Activated T-helper 1 cell treated with anti-CD3 and anti-CD28 coated beads, Interleukin-12 subunit alpha, Interleukin-12 subunit beta, Interleukin-2, Interleukin-4 antibody, amounts not matched to agents 30 ng/mL and 10 ng/mL and 1 ng/mL, durations not matched to agents 14 hours and 24 hours and 36 hours (primary cell): ENCODE measurements around the gene LFNG. TPM values are rescaled to one million over a fixed set of nuclear protein-coding genes. Genes with fewer than 3 reads are reported as not detected.

Experiments
- DNase-seq: peaks from one replicate; pipeline ENCODE4 v3.0.0; 2021; ENCODE audit warnings: low spot score
- H3K27ac Mint-ChIP-seq: one replicate; pipeline ENCODE4 v1.8.0; 2021; ENCODE audit warnings: mild to moderate bottlenecking, mixed read lengths
- H3K27me3 Mint-ChIP-seq: one replicate; pipeline ENCODE4 v1.8.0; 2022; ENCODE audit warnings: mild to moderate bottlenecking, moderate library complexity, mixed read lengths; ENCODE audit not compliant: insufficient read depth
- H3K36me3 Mint-ChIP-seq: one replicate; pipeline ENCODE4 v1.8.0; 2021; ENCODE audit warnings: low read depth, mixed read lengths
- H3K4me1 Mint-ChIP-seq: one replicate; pipeline ENCODE4 v1.8.0; 2021; ENCODE audit warnings: low read depth, mixed read lengths
- H3K4me3 Mint-ChIP-seq: one replicate; pipeline ENCODE4 v1.8.0; 2021; ENCODE audit warnings: mild to moderate bottlenecking, moderate library complexity, mixed read lengths
- H3K9me3 Mint-ChIP-seq: one replicate; pipeline ENCODE4 v1.8.0; 2021; ENCODE audit warnings: mixed read lengths
- intact Hi-C: fragments of 100-400 bp; cut with micrococcal nuclease; formaldehyde crosslinking; loops from one replicate; pipeline ENCODE4 v1.15.1; 2024
- total RNA-seq: library from RNA; stranded (reverse); gene quantifications from 2 replicates; pipeline ENCODE4 v1.2.3, GENCODE V29; 2022

Gene LFNG
- total RNA-seq, 1 donor from 2014 or later: 34.9 TPM

DNA sequence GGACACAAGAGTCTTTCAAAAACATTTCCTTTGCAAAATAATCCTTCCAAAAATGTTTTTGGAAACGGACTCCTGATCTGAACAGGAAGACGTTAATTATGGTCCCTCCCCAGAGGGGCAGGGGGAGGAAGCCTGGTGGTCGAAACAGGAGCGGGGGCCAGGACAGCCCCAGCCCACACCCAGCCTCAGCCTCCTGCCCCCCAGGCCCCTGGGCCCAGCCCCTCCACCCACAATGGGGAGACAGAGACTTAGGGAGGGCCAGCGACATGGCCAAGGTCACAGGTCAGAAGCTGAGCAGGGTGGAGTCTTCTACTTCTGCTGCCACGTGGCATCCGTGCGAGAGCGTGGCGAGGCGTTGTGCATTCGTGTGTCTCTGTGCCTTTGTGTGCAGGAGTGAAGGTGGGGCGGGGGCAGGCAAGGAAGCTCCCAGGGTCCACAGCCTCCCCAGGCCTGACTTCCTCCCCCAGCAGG is 29.4 kb upstream of the LFNG start:
- no peaks in the 10 kb centered on the region for H3K9me3 Mint-ChIP-seq
- intact Hi-C loops: no loop called here

DNA sequence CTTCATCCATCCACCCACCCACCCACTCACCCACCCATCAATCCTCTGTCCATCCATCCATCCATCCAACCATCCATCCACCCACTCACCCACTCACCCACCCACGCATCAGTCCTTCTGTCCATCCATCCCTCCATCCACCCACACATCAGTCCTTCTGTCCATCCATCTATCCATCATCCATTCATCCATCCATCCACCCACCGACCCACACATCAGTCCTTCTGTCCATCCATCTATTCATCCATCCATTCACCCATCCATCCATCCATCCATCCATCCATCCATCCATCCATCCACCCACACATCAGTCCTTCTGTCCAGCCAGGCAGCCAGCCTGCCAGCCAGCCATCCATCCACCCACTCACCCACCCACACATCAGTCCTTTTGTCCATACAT is 27.5 kb upstream of the LFNG start:
- intact Hi-C loops: no loop called here
- H3K4me3 Mint-ChIP-seq: no peak overlapping the region
- H3K36me3 Mint-ChIP-seq: no peaks in the 10 kb centered on the region
- no peaks in the 10 kb centered on the region for H3K9me3 Mint-ChIP-seq
- H3K27ac Mint-ChIP-seq: peak overlapping the region; percentile 31
- no peak for DNase-seq
- peaks cover 12% of the 10 kb centered on the region for H3K27me3 Mint-ChIP-seq
- no peaks in the 10 kb centered on the region for H3K4me1 Mint-ChIP-seq

More for the DNA sequence above, 29.4 kb upstream of the LFNG start:
- no peak for DNase-seq
- Mint-ChIP-seq H3K4me1 (no peaks in the 10 kb centered on the region), H3K27ac (no peak overlapping the region), H3K36me3 (no peaks in the 10 kb centered on the region), H3K4me3 (no peak overlapping the region), H3K27me3 (peaks cover 9% of the 10 kb centered on the region)

DNA sequence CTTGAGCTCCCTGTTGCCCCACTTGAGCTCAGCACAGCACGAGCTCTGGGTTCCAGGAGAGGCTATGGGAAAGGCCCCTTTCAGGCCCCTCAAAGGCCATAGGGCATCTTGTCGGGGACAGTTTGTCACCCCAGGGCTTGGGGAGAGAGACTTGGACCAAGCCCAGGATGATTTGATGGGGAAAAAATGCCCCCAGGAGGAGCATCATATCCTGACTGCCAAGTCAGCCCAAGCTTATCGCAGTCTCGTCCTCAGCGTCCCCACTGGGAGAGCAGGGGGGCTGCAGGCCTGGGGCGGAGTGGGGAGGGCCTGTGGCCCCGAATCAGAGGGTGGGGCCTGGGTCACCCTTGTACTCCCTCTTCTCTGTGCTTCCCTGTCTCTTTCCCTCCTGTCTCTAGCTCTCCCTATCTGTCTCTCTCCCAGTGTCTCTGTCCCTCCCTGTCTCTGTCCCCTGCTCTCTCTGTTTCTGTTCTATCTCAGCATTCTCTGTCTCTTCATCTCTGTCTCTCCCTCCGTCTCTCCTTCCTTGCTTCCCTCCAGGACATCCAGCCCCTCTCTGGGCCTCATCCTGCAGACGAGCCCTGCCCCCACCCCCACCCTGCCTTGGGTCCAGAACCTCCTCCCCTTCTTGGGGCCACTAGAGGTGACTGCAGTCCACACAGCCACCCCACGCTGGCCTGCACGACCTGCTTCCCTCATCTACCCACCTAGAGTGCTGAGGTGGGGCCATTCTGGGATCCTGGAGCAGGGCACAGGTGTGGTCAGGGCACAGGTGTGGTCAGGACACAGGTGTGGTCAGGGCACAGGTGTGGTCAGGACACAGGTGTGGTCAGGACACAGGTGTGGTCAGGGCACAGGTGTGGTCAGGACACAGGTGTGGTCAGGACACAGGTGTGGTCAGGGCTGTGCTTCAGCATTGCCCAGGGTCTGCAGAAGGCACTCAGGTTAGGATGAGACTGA is 26.1 kb upstream of the LFNG start:
- Mint-ChIP-seq H3K36me3 (no peaks in the 10 kb centered on the region), H3K27me3 (peaks cover 14% of the 10 kb centered on the region), H3K4me3 (no peak overlapping the region), H3K4me1 (no peaks in the 10 kb centered on the region), H3K9me3 (no peaks in the 10 kb centered on the region), H3K27ac (no peak overlapping the region)
- DNase-seq: no peak
- intact Hi-C loops: no loop called here

DNA sequence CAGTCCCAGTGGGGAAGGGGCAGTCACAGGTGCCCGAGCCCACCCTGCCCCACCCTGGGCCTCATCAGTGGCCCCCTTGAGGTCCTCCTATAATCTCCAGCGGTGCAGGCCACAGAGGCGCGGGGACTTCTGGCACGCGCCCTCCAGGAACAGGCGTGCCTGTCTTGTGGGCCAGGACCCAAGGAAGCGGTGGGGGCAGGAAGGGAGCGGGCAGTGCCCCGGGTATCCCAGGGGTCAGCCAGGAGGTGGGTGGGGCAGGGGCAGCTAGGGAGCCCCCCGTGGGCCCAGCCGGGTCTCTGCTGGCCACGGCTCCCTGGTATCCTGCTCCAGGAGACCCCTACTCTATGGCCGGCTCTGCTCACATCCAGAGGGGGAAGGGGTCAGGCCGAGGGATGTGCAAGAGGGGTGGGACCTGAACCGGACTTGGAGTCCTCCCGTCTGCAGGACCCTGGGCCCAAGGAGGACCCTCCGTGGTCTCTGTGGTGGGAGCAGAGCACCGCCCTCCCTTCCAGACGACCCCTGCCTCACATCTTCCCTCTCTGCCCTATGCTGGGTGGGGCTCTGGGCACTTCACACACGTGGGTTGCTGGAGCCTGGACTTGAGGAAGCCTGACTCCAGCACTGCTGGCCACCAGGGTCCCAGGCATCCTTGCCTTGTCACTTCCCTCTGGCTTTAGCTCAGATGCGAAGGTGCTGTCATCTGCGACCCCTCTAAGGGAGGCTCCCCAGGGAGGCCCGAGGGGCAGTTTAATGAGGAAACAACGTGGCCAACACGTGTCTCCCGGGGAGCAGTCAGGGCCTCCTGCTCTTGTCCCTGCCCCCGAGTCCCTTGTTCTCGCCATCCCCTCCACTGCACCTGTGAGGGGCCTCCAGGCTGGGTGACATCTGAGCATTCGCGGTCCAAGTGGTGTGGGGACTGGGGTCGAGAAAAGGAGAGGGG is 25.1 kb upstream of the LFNG start:
- no peak for DNase-seq
- no peaks in the 10 kb centered on the region for H3K36me3 Mint-ChIP-seq
- no peak overlapping the region for H3K4me3 Mint-ChIP-seq
- H3K27ac Mint-ChIP-seq: no peak overlapping the region
- H3K4me1 Mint-ChIP-seq: no peaks in the 10 kb centered on the region
- no peaks in the 10 kb centered on the region for H3K9me3 Mint-ChIP-seq
- H3K27me3 Mint-ChIP-seq: peaks cover 7% of the 10 kb centered on the region
- intact Hi-C loops: no loop called here

DNA sequence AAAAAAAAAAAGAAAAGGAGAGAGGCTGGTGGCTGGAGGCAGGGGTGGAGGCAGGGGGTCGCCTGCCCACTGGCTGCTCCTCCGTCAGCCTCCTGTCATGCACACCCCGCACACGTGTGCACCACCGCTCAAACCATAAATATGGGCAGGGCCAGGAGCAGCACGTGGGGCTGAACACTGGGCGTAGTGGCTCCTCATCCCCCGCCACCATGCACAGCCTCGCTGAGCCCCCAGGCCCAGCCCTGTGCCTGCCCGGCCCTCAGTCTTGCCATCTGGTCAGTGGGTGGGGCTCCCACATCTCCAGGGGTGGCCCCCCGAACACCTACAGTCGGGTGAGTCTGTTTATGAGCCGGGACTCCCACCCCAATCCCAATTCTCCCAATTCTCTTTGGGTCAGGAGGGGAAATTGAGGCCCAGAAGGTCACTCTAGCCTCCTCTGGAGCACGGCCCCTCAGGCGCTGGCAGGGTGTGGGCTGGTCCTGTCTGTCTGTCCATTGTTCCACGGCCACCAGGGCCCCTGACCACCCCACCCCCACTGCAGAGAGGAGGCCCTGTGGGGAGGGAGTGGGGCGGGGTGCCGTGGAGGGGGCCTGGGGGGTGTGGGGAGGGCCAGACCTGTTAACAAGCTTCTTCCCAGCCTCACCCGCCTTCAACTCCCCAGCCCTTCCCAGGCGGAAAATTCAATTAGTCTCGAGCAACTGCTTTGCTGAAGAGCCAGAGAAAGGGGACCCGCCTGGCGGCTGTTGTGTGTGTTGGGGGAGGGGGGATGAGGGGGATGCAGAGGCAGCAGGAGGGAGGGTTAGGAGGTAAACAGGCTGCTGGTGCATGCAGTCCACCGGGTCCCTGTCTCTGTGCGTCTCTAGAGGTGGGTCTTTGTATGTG is 23.9 kb upstream of the LFNG start:
- intact Hi-C loops: no loop called here

DNA sequence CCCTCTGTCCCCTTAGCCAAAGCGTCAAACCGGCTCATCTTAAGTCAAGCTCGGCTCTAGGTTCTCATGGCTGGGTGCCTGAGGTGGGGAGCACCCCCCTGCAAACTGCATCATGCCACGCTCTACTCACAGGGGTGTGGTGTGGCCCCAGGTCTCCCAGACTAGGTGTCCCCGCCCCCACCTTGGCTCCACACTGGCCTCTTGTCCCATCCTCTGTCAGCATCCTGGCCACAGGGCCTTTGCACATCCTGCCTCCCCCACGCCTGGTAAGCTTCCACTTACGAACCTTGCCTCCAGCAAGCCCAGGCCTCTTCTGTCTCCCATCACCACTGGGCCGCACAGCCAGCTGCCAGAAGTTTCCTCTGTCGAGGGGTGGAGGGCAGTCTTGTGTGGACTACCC is 23.2 kb upstream of the LFNG start:
- Mint-ChIP-seq H3K4me1 (no peaks in the 10 kb centered on the region), H3K9me3 (no peaks in the 10 kb centered on the region), H3K27ac (no peak overlapping the region), H3K4me3 (no peak overlapping the region), H3K36me3 (no peaks in the 10 kb centered on the region), H3K27me3 (peaks cover 5% of the 10 kb centered on the region)
- intact Hi-C loops: no loop called here
- DNase-seq: no peak

More for the DNA sequence above, 23.9 kb upstream of the LFNG start:
- Mint-ChIP-seq H3K27ac (no peak overlapping the region), H3K36me3 (no peaks in the 10 kb centered on the region), H3K9me3 (no peaks in the 10 kb centered on the region), H3K4me1 (no peaks in the 10 kb centered on the region), H3K4me3 (no peak overlapping the region), H3K27me3 (peaks cover 5% of the 10 kb centered on the region)
- no peak for DNase-seq

DNA sequence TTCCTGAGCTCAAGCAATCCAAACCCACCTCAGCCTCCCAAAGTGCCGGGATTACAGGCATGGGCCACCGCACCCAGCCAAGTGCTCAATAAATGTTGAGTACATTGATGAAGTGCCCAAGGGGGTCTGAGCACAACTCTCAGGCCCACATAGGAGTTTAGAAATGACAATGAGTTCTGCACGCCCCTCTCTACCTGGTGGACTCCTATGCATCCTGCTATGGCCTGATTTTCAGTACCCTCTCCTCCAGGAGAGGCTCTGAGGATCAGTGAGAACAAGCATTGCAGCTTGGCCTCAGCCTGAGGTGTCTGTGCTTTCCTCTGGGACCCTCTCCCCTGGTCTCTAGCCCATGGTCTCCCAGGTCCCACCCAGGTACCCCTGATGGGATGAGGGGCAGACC is 22.5 kb upstream of the LFNG start:
- DNase-seq: no peak
- H3K27ac Mint-ChIP-seq: no peak overlapping the region
- no peaks in the 10 kb centered on the region for H3K9me3 Mint-ChIP-seq
- intact Hi-C loops: no loop called here
- H3K36me3 Mint-ChIP-seq: no peaks in the 10 kb centered on the region
- no peak overlapping the region for H3K4me3 Mint-ChIP-seq
- no peaks in the 10 kb centered on the region for H3K4me1 Mint-ChIP-seq
- peaks cover 5% of the 10 kb centered on the region for H3K27me3 Mint-ChIP-seq

DNA sequence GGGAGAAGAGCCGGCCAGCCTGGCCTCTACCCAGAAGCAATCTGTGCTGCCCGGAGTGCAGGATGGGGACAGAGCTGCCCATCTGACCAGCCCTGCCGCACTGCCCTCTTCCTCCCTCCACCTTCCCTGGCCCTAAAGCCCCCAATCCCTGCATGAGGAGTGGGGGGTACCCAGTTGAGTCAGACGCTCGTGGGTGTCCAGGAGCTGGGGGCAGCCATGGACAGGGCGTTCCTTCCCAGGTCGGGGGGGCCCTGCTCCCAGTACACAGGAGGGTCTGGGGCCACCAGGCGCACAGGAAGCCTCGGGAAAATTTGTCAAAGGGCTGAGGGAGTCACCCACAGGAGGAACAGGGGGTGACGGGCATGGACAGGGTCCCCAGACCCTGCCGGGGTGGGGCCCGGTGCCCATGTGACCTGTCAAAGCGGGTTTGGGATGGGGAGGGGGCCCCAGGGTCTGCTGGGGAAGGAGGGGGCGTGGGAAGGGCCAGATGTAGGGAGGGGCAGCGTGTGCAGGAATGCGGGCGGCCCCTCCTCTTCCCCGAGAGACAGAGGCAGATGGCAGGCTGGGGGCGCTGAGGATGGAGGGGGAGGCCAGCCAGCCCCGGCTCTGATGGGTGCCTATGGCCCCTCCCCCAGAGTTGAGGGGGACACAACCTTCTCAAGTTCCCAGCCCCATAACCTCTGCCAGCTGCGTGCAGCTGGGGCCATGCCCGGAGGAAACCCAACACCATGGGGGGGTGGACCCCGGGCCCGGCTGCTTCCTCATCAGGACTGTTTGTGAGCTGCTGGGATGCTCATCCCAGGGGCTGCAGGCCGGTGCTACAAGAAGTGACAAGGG is 21.9 kb upstream of the LFNG start:
- no peak overlapping the region for H3K4me3 Mint-ChIP-seq
- DNase-seq: no peak
- intact Hi-C loops: loop anchor here (1.0 kb wide), 1 partner anchor 45 kb away; no protein-coding TSS in a partner anchor

DNA sequence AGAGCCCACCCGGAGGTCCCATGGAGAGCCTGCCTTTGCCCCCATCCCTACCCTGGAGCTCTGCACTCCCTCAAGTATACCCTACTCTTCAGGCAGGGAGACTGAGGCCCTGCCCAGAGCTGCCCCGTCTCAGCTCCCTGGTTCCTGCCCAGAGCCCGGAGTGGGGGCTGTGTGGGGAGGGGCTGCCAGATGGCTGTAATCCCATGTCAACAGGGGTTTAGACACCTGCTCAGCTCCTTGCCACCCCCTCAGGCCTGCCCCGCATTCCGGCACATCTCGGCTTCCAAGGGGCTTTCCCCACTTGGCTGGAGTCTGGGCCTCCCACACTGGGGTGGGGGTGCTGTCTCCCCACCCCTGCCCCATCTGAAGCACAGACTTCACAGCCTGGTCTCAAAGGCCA is 20.9 kb upstream of the LFNG start:
- no peak for DNase-seq
- no peaks in the 10 kb centered on the region for H3K36me3 Mint-ChIP-seq
- intact Hi-C loops: loop anchor here (1.0 kb wide), 1 partner anchor 44 kb away; no protein-coding TSS in a partner anchor
- no peaks in the 10 kb centered on the region for H3K9me3 Mint-ChIP-seq
- H3K27ac Mint-ChIP-seq: no peak overlapping the region
- no peak overlapping the region for H3K4me3 Mint-ChIP-seq
- peaks cover 5% of the 10 kb centered on the region for H3K27me3 Mint-ChIP-seq
- no peaks in the 10 kb centered on the region for H3K4me1 Mint-ChIP-seq

More for the DNA sequence above, 21.9 kb upstream of the LFNG start:
- no peaks in the 10 kb centered on the region for H3K9me3 Mint-ChIP-seq
- no peaks in the 10 kb centered on the region for H3K4me1 Mint-ChIP-seq
- H3K27me3 Mint-ChIP-seq: peaks cover 5% of the 10 kb centered on the region
- no peak overlapping the region for H3K27ac Mint-ChIP-seq
- H3K36me3 Mint-ChIP-seq: no peaks in the 10 kb centered on the region

DNA sequence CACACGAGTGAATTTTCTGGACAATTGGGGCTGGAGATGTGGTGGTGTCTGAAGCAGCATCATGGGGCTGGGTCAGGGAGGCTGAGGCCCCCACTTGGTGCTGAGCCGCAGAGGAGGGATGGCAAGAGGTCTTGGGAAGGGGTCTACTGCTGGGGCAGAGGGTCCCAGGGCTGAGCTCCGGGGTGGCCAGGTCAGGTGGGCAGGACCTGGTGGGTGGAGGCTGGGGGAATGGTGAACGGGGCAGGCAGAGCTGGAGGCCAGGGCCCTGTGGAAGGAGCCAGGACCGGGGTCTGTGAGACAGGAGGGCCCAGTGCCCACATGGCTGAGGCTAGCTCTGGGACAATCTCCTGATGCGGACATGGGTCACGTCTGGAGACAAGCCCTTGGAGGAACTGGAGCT is 20.4 kb upstream of the LFNG start:
- intact Hi-C loops: no loop called here
- H3K27ac Mint-ChIP-seq: no peak overlapping the region
- H3K9me3 Mint-ChIP-seq: no peaks in the 10 kb centered on the region
- no peaks in the 10 kb centered on the region for H3K36me3 Mint-ChIP-seq
- no peaks in the 10 kb centered on the region for H3K4me1 Mint-ChIP-seq
- peaks cover 5% of the 10 kb centered on the region for H3K27me3 Mint-ChIP-seq
- no peak for DNase-seq
- H3K4me3 Mint-ChIP-seq: no peak overlapping the region

DNA sequence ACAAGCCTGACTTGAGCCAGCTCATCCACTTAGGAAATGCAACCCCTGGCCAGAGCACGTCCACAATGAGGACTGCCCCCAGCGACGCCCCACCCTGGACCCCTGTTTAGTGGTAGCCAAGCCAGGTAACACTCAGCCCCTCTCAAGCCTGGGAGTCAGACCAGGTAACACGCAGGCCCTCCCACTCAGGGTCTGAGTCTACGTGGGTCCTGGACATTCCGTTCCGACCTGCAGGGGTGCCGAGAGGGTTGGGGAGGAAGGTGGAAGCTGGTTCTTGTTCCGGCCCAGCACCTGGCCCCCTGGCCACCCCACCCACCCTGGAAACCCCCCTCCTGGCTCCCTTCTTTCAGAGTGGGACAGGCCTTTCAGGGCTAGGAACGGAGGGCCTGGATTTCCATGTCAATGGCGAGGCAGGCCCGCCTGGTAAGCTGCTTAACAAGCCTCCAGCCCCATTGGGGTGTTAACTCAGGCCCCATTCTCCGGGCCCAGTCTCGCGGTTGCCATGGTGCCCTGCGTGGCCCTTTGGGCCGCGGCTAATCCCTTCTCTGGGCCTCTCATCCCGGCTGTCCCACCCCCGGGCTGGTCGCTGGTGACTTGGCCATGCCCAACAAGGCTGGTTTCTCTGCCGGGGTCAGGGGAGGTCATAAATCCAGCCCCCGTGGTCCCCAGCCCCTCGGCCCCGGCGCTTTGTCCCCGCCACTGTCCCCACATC is 19.7 kb upstream of the LFNG start:
- Mint-ChIP-seq H3K36me3 (no peaks in the 10 kb centered on the region), H3K9me3 (no peaks in the 10 kb centered on the region), H3K27ac (no peak overlapping the region), H3K4me3 (no peak overlapping the region), H3K4me1 (no peaks in the 10 kb centered on the region), H3K27me3 (peaks cover 5% of the 10 kb centered on the region)
- no peak for DNase-seq
- intact Hi-C loops: no loop called here
